Fibroblast of pulmonary artery (primary cell): Measurements from ENCODE around the gene TBC1D16.

ENCODE experiments used
- DNase-seq: peaks from one replicate; pipeline ENCODE4 v3.0.0-alpha.2; 2010; ENCODE audit warnings: low read depth
- H3K4me3 ChIP-seq: replicated peaks from 2 replicates; pipeline ENCODE4 v1.5.1; 2011; ENCODE audit warnings: low read depth, mild to moderate bottlenecking, control low read depth, low read length, moderate library complexity
- CTCF ChIP-seq: IDR thresholded peaks from 2 replicates; pipeline ENCODE4 v1.5.1; 2011; ENCODE audit warnings: mild to moderate bottlenecking, control low read depth, low read length, inconsistent platforms; ENCODE audit errors: missing control alignments

TBC1D16 gene

GRCh38 chr17:79892457-79893241, 143.0 kb downstream of the TBC1D16 start:
- H3K4me3 ChIP-seq: no peak overlapping the region
- no peak for DNase-seq

GRCh38 chr17:79891113-79891730, 144.4 kb downstream of the TBC1D16 start:
- H3K4me3 ChIP-seq: no peak overlapping the region
- no peak for DNase-seq
- no peak for TF ChIP-seq CTCF

More at GRCh38 chr17:79892457-79893241, 143.0 kb downstream of the TBC1D16 start:
- TF ChIP-seq CTCF: no peak

- DNase-seq: no peak
- H3K4me3 ChIP-seq: no peak overlapping the region
- TF ChIP-seq CTCF: no peak
Measured at GRCh38 chr17:79890706-79891105, 145.0 kb downstream of the TBC1D16 start.

- DNase-seq: no peak
- no peak for TF ChIP-seq CTCF
Measured at GRCh38 chr17:79888811-79889634, 146.6 kb downstream of the TBC1D16 start.

GRCh38 chr17:79888009-79888540, 147.6 kb downstream of the TBC1D16 start:
- DNase-seq: no peak
- no peak for TF ChIP-seq CTCF
- no peak overlapping the region for H3K4me3 ChIP-seq

More at GRCh38 chr17:79888811-79889634, 146.6 kb downstream of the TBC1D16 start:
- no peak overlapping the region for H3K4me3 ChIP-seq

DNA sequence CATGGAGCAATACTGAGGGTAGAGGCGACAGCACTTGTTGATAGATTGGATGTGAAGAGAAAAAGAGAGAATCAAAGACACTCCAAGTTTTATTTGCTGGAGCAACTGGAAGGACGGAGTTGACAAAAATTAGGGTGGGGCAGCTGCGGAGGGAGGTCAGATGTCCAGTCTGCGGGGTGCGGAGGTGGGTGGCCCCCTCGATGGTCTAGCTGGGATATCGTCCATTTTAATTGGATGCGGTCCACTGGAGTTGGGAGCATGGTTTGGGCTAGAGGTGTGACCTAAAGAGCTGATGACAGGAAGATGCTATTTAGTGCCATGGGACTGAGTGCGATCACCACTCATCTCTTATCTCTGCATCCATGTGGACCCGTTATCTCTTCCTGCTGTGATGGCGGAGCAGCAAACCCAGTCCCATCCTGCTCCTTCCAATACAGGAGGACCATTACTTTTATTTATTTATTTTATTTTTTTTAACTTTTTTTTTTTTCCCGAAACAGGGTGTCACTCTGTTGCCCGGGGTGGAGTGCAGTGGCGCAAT, 148.2 kb downstream of the TBC1D16 start:
- no peak overlapping the region for H3K4me3 ChIP-seq
- no peak for TF ChIP-seq CTCF
- DNase-seq: no peak
